Activated CD4-positive, alpha-beta T cell treated with anti-CD3 and anti-CD28 coated beads for 36 hours (primary cell): Measurements from ENCODE around the gene PEAK1. TPM values are rescaled to one million over a fixed set of nuclear protein-coding genes. Genes with fewer than 3 reads are reported as not detected.

Experiments
- ATAC-seq: fragments of 200-7000 bp; cut with Tn5 transposase; one replicate; pipeline ENCODE4 v1.10.0; 2021; ENCODE audit warnings: mild to moderate bottlenecking, moderate library complexity
- CTCF ChIA-PET: fragments of 350-600 bp; sonication (Branson Sonifier 250); formaldehyde crosslinking; loops from one replicate; lab custom pipeline; 2021; ENCODE audit warnings: antibody characterized with exemption; lab: Charles Lee
- POLR2A ChIA-PET: fragments of 350-600 bp; sonication (Branson Sonifier 250); formaldehyde crosslinking; loops from one replicate; lab custom pipeline; 2021; ENCODE audit warnings: antibody characterized with exemption, inconsistent platforms; lab: Charles Lee
- DNase-seq: peaks from one replicate; pipeline ENCODE4 v3.0.0-alpha.2; 2020
- H3K27ac Mint-ChIP-seq: one replicate; pipeline ENCODE4 v1.8.0; 2021; ENCODE audit warnings: mixed read lengths
- H3K27me3 Mint-ChIP-seq: one replicate; pipeline ENCODE4 v1.8.0; 2021; ENCODE audit warnings: mixed read lengths
- H3K36me3 Mint-ChIP-seq: one replicate; pipeline ENCODE4 v1.8.0; 2021; ENCODE audit warnings: low read depth, mixed read lengths
- H3K4me1 Mint-ChIP-seq: one replicate; pipeline ENCODE4 v1.8.0; 2021; ENCODE audit warnings: mixed read lengths
- H3K4me3 Mint-ChIP-seq: one replicate; pipeline ENCODE4 v1.8.0; 2021; ENCODE audit warnings: mild to moderate bottlenecking, moderate library complexity, mixed read lengths
- H3K9me3 Mint-ChIP-seq: one replicate; pipeline ENCODE4 v1.8.0; 2021; ENCODE audit warnings: low read depth, mixed read lengths
- intact Hi-C, 2 experiments: fragments of 100-400 bp; cut with DNase I in 1 of 2; cut with micrococcal nuclease in 1 of 2; formaldehyde crosslinking; loops; one replicate each; pipeline versions ENCODE4 v1.14.2 to v1.15.1; 2022 to 2024; cut with DNase I, micrococcal nuclease
- total RNA-seq, 2 experiments: library from RNA; stranded (reverse); gene quantifications; one replicate each; pipeline ENCODE4 v1.2.3, GENCODE V29; 2021

The PEAK1 gene
- total RNA-seq, 2 experiments from 2014 or later: 26.5 to 27.0 TPM

GRCh38 chr15:77069521-77070121, 350.3 kb downstream of the PEAK1 start:
- Mint-ChIP-seq H3K27ac (peak overlapping the region; percentile 35), H3K27me3 (no peaks in the 10 kb centered on the region), H3K9me3 (no peaks in the 10 kb centered on the region), H3K4me1 (peaks cover 33% of the 10 kb centered on the region), H3K36me3 (peaks cover 5% of the 10 kb centered on the region), H3K4me3 (peak overlapping the region; percentile 75)
- ChIA-PET POLR2A (interaction anchor here (0.6 kb wide), 1 partner anchor 340 kb away, joined by 6 read pairs; no protein-coding TSS in a partner anchor), CTCF (interaction anchor here (1.2 kb wide), 2 partner anchors 9 to 32 kb away, joined by 4 to 5 read pairs; no protein-coding TSS in a partner anchor)
- intact Hi-C loops: loop anchor here in 1 of 2 experiments (2.0 kb wide), 1 partner anchor 31 kb away; no protein-coding TSS in a partner anchor
- no peak for ATAC-seq
- no peak for DNase-seq

- Mint-ChIP-seq H3K4me3 (no peak overlapping the region), H3K4me1 (peaks cover 40% of the 10 kb centered on the region), H3K27ac (no peak overlapping the region), H3K27me3 (no peaks in the 10 kb centered on the region), H3K9me3 (no peaks in the 10 kb centered on the region), H3K36me3 (peaks cover 5% of the 10 kb centered on the region)
- POLR2A ChIA-PET: interaction anchor here (0.6 kb wide), 1 partner anchor 341 kb away, joined by 6 read pairs; no protein-coding TSS in a partner anchor
- DNase-seq: no peak
- intact Hi-C loops: no loop called here
- CTCF ChIA-PET: interaction anchor here (0.7 to 1.2 kb wide), 2 partner anchors 8 to 82 kb away, joined by 3 read pairs; no protein-coding TSS in a partner anchor
- ATAC-seq: no peak
These were observed 351.3 kb downstream of the PEAK1 start for GRCh38 chr15:77068633-77069032.

DNA sequence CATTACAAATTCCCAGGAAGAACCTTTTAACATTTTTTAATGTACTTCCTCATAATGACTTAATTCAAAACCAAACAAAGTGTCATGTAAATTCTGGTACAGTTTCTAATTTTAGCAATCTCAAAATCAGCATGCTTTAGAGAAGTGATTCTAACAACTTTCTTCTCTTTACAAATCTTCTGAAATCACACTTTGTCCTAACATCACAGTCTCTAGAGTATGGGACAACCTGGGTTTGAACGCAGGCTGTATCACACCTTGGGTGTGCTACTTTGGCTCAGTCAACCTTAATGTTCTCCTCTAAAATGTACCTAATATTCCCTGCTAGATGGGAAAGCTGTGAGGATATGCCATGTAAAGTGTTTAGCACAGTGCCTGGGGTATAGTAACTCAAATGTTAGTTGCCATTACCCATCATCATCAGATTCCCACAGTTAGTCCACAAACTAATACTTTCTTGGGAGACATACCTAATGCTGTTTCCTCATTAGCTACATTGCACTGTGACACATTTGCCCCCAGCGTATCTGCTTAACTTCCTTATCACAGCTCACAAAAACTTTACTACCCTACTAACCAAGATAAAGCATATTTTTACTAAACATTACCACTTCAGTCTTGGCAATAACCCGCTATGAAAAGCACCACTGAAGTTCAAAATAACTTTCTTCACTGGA, 352.1 kb downstream of the PEAK1 start:
- ChIA-PET POLR2A (no interaction called here), CTCF (interaction anchor here (0.7 to 1.2 kb wide), 3 partner anchors 8 to 94 kb away, joined by 3 to 4 read pairs (median 3); no protein-coding TSS in a partner anchor)
- DNase-seq (no peak), ATAC-seq (no peak)
- Mint-ChIP-seq H3K4me1 (peaks cover 47% of the 10 kb centered on the region), H3K4me3 (no peak overlapping the region), H3K27me3 (no peaks in the 10 kb centered on the region), H3K27ac (no peak overlapping the region), H3K9me3 (no peaks in the 10 kb centered on the region), H3K36me3 (peaks cover 5% of the 10 kb centered on the region)
- intact Hi-C loops: no loop called here

GRCh38 chr15:77066971-77067690, 352.8 kb downstream of the PEAK1 start:
- Mint-ChIP-seq H3K27me3 (no peaks in the 10 kb centered on the region), H3K36me3 (peaks cover 5% of the 10 kb centered on the region), H3K9me3 (no peaks in the 10 kb centered on the region), H3K27ac (no peak overlapping the region), H3K4me1 (peaks cover 50% of the 10 kb centered on the region), H3K4me3 (no peak overlapping the region)
- DNase-seq (no peak), ATAC-seq (no peak)
- CTCF ChIA-PET: interaction anchor here (1.1 kb wide), 1 partner anchor 93 kb away, joined by 4 read pairs; no protein-coding TSS in a partner anchor
- POLR2A ChIA-PET: no interaction called here
- intact Hi-C loops: no loop called here

- DNase-seq (no peak), ATAC-seq (no peak)
- intact Hi-C loops: loop anchor here in 1 of 2 experiments (1.0 kb wide), 1 partner anchor 25 kb away; no protein-coding TSS in a partner anchor
- CTCF ChIA-PET: interaction anchor here (0.6 to 1.0 kb wide), 2 partner anchors 91 to 706 kb away, joined by 3 to 4 read pairs; no protein-coding TSS in a partner anchor
- H3K27ac Mint-ChIP-seq: no peak overlapping the region
- POLR2A ChIA-PET: no interaction called here
- peaks cover 3% of the 10 kb centered on the region for H3K36me3 Mint-ChIP-seq
- H3K4me1 Mint-ChIP-seq: peaks cover 52% of the 10 kb centered on the region
- H3K4me3 Mint-ChIP-seq: no peak overlapping the region
- no peaks in the 10 kb centered on the region for H3K27me3 Mint-ChIP-seq
- H3K9me3 Mint-ChIP-seq: no peaks in the 10 kb centered on the region
These were observed 355.2 kb downstream of the PEAK1 start for GRCh38 chr15:77064539-77065308.

- ATAC-seq (no peak), DNase-seq (no peak)
- CTCF ChIA-PET: interaction anchor here (0.6 to 1.0 kb wide), 3 partner anchors 91 to 706 kb away, joined by 3 to 4 read pairs (median 3); no protein-coding TSS in a partner anchor
- no peaks in the 10 kb centered on the region for H3K9me3 Mint-ChIP-seq
- no peaks in the 10 kb centered on the region for H3K27me3 Mint-ChIP-seq
- intact Hi-C loops: no loop called here
- H3K36me3 Mint-ChIP-seq: no peaks in the 10 kb centered on the region
- H3K4me1 Mint-ChIP-seq: peaks cover 53% of the 10 kb centered on the region
- POLR2A ChIA-PET: no interaction called here
- no peak overlapping the region for H3K4me3 Mint-ChIP-seq
- no peak overlapping the region for H3K27ac Mint-ChIP-seq
These were observed 355.8 kb downstream of the PEAK1 start for GRCh38 chr15:77064063-77064462.

DNA sequence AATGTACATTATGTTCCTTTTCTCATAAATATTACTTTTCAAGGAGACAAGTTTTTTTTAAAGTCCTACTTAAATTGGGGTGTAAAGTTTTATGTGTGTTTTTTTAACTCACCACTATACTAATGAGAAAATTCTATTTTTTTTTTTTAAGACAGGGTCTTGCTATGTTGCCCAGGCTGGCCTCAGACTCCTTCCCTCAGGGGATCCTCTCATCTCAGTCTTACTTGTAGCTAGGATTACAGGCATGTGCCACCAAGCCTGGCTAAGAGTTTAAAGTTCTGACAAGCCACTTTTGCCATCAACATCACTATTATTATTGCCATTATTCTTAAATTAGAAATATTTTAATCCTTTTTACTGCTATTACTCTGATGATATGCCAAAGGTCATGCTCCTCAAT, 356.7 kb downstream of the PEAK1 start:
- no peaks in the 10 kb centered on the region for H3K27me3 Mint-ChIP-seq
- H3K4me3 Mint-ChIP-seq: no peak overlapping the region
- no peaks in the 10 kb centered on the region for H3K9me3 Mint-ChIP-seq
- intact Hi-C loops: no loop called here
- peaks cover 51% of the 10 kb centered on the region for H3K4me1 Mint-ChIP-seq
- ATAC-seq: no peak
- H3K27ac Mint-ChIP-seq: no peak overlapping the region
- ChIA-PET POLR2A (no interaction called here), CTCF (interaction anchor here (1.0 kb wide), 1 partner anchor 106 kb away, joined by 3 read pairs; no protein-coding TSS in a partner anchor)
- DNase-seq: no peak
- H3K36me3 Mint-ChIP-seq: no peaks in the 10 kb centered on the region

DNA sequence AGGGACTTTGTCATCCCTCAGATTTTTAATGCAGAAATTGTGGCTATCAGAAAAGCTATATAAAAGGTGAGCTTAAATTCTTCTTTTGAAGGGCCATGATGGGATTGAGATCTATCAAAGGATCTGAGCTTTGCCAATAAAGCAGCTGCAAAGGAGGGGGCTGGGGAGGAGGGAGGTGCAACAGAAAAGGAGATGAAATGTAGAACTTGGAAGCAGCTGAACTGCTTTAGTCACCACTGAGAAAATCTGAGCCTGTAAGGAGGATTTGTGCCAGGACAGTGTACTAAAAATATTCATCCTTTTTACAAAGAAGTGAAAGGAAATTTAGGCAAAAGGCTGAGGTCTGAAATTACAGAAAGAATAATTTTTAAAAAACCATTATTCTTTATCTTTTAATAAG, 359.4 kb downstream of the PEAK1 start:
- Mint-ChIP-seq H3K9me3 (no peaks in the 10 kb centered on the region), H3K36me3 (no peaks in the 10 kb centered on the region), H3K27ac (no peak overlapping the region), H3K4me1 (peaks cover 55% of the 10 kb centered on the region), H3K27me3 (no peaks in the 10 kb centered on the region), H3K4me3 (no peak overlapping the region)
- DNase-seq (no peak), ATAC-seq (no peak)
- ChIA-PET POLR2A (interaction anchor here (0.6 to 1.2 kb wide), 4 partner anchors 10 to 302 kb away, joined by 3 to 15 read pairs (median 3); partner anchors contain the start of gene TSPAN3), CTCF (interaction anchor here (0.6 to 1.9 kb wide), 9 partner anchors 8 to 759 kb away, joined by 3 to 5 read pairs (median 3); partner anchors contain the start of gene TSPAN3)
- intact Hi-C loops: no loop called here

DNA sequence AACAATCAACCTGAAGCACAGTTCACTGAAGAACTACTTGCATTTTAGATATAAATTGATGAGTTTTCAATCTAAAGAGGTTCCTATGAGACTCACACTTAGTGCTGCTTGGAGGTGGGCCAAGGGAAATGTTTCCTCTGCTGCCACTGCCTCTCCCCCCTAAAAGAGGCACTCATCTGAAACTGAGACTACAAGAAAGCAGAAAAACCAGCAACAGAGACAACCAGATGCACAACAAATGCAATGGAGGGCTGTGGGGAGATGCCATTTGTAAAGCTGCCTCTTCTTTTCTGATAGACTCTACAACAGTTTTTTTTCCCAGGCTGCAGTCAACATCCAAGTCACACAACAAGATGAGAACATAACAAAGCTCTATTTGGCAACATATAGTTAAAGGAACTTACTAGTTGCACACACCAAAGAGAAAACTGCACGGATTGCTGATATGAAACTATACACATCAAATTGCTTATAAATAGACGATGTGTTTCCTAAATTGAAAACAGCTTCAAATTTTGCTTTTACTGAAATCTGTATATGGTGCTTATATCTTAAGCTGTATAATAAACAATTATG, 360.0 kb downstream of the PEAK1 start:
- H3K9me3 Mint-ChIP-seq: no peaks in the 10 kb centered on the region
- no peaks in the 10 kb centered on the region for H3K27me3 Mint-ChIP-seq
- peaks cover 52% of the 10 kb centered on the region for H3K4me1 Mint-ChIP-seq
- H3K4me3 Mint-ChIP-seq: no peak overlapping the region
- DNase-seq (no peak), ATAC-seq (peak; percentile 43)
- ChIA-PET CTCF (interaction anchor here (0.6 to 1.9 kb wide), 11 partner anchors 8 to 758 kb away, joined by 3 to 5 read pairs (median 3); partner anchors contain the start of gene TSPAN3), POLR2A (interaction anchor here (0.6 to 1.2 kb wide), 4 partner anchors 11 to 303 kb away, joined by 3 to 15 read pairs (median 3); partner anchors contain the start of gene TSPAN3)
- peaks cover 2% of the 10 kb centered on the region for H3K36me3 Mint-ChIP-seq
- H3K27ac Mint-ChIP-seq: no peak overlapping the region
- intact Hi-C loops: no loop called here

DNA sequence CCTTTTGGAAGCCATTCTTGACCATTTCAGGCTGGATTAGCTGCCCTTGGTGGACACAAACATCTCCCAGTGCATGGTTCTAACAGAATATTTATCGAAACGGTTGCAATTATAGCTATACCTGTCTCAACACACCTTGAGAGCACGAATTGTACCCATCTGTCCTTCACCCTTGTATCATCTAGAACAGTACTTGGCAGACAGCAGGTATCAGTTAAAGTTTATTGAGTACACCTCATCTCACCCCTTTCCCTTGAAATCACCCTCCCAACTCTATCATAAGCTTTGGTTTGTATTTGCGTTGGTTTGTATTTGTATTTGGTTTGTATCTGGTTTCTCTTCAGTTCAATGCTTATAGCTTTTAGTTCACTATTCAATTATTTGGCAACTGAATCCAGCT, 361.4 kb downstream of the PEAK1 start:
- Mint-ChIP-seq H3K4me3 (no peak overlapping the region), H3K27me3 (no peaks in the 10 kb centered on the region), H3K9me3 (no peaks in the 10 kb centered on the region), H3K36me3 (peaks cover 6% of the 10 kb centered on the region), H3K27ac (no peak overlapping the region), H3K4me1 (peaks cover 47% of the 10 kb centered on the region)
- POLR2A ChIA-PET: no interaction called here
- no peak for DNase-seq
- CTCF ChIA-PET: interaction anchor here (0.6 to 2.4 kb wide), 5 partner anchors 12 to 52 kb away, joined by 3 to 8 read pairs (median 3); no protein-coding TSS in a partner anchor
- ATAC-seq: no peak
- intact Hi-C loops: no loop called here
